Heart left ventricle (tissue), 16 donors: ENCODE data around the gene GCDH. TPM values are rescaled to one million over a fixed set of nuclear protein-coding genes. Genes with fewer than 3 reads are reported as not detected.

Experiments
- ATAC-seq, 4 donors: fragments of 200-7000 bp; cut with Tn5 transposase; one replicate each; pipeline ENCODE4 v1.9.1; 2020 to 2022; ENCODE audit warnings: moderate library complexity in 4 of 4, mild to moderate bottlenecking in 3 of 4, moderate number of reproducible peaks in 1 of 4
- DNase-seq, 5 donors: peaks; one replicate each; pipeline ENCODE4 v3.0.0-alpha.2; 2020
- H3K27ac ChIP-seq, 12 donors: fragments of 200-600 bp; sonication (generic) in 4 of 12; one replicate each; pipeline versions ENCODE4 v1.5.0 to v1.8.0; 2016 to 2022; ENCODE audit warnings: mild to moderate bottlenecking in 2 of 12
- H3K27me3 ChIP-seq, 9 donors: fragments of 200-600 bp; sonication (generic) in 2 of 9; one replicate each; pipeline versions ENCODE4 v1.5.1 to v1.8.0; 2016 to 2022; ENCODE audit warnings: mild to moderate bottlenecking in 3 of 9
- H3K36me3 ChIP-seq, 9 donors: fragments of 200-600 bp; sonication (generic) in 2 of 9; one replicate each; pipeline versions ENCODE4 v1.5.0 to v1.8.0; 2018 to 2022; ENCODE audit warnings: mild to moderate bottlenecking in 2 of 9
- H3K4me1 ChIP-seq, 12 donors: fragments of 200-600 bp; sonication (generic) in 4 of 12; one replicate each; pipeline versions ENCODE4 v1.5.0 to v1.8.0; 2016 to 2022; ENCODE audit warnings: mild to moderate bottlenecking in 3 of 12
- H3K4me3 ChIP-seq, 12 donors: fragments of 200-600 bp; sonication (generic) in 4 of 12; one replicate each; pipeline versions ENCODE4 v1.5.0 to v1.8.0; 2017 to 2022; ENCODE audit warnings: mild to moderate bottlenecking in 9 of 12, moderate library complexity in 4 of 12
- H3K9me3 ChIP-seq, 12 donors: fragments of 200-600 bp; sonication (generic) in 4 of 12; one replicate each; pipeline versions ENCODE4 v1.5.0 to v1.8.0; 2016 to 2022; ENCODE audit warnings: mild to moderate bottlenecking in 1 of 12
- CTCF ChIP-seq, 12 donors: fragments of 200-600 bp; sonication (generic) in 4 of 12; IDR thresholded peaks; one replicate each; pipeline versions ENCODE4 v1.5.0 to v1.8.0; 2018 to 2022; ENCODE audit warnings: antibody characterized with exemption in 12 of 12, mild to moderate bottlenecking in 5 of 12
- POLR2A ChIP-seq, 2 donors: fragments of 450-650 bp; IDR thresholded peaks; one replicate each; pipeline ENCODE4 v1.6.1; 2017; ENCODE audit warnings: antibody characterized with exemption in 2 of 2, mild to moderate bottlenecking in 2 of 2, moderate library complexity in 2 of 2
- WGBS, 4 donors: extraction: QIAGEN DNeasy Blood & Tissue Kit in 2 of 4; methylation state at CpG; one replicate each; pipeline versions ENCODE4 v1.1.5 to v1.1.7; 2013 to 2018; 5-methylcytosine and 5-hydroxymethylcytosine counted together
- intact Hi-C, 10 donors: fragments of 100-400 bp; cut with DNase I; formaldehyde crosslinking; loops; one replicate each; pipeline versions ENCODE4 v1.11.1 to v1.14.2; 2022
- polyA plus RNA-seq, 2 donors: library from polyadenylated mRNA; stranded (reverse); fragments of 200-250 nt; gene quantifications; one replicate each; pipeline ENCODE4 v1.2.3, GENCODE V29; 2013
- total RNA-seq, 9 donors: library from RNA; depleted of rRNA in 2 of 9; stranded (reverse); fragments of >200 nt in 2 of 9; fragmentation: NEBNext Ultra II Directional in 3 of 9; extraction: Animal tissue kit (Norgen Biotek cat#: 25700) in 3 of 9; gene quantifications; one replicate each; pipeline versions ENCODE4 v1.1.0 to v1.2.4, GENCODE V29; 2016 to 2023
- donor health status: ischemic (EF 13 %, LVEDD 7.1; RV severe dilation, severe dysfunction).
- donor health status: healthy with polysubstance abuse.
- donor health status: DM: no; HTN: yes; CAD: no.
- donor health status: DM: no; HTN: no; CAD: no.
- donor health status: ischemic (EF 25% LVEDD 6.9; RV normal size, moderate dysfunction).
- donor health status: ischemic (EF 25% LVEDD 5.7; RV mildly dilated, moderate dysfunction).
- donor health status: healthy.
- donor health status: DM: yes; HTN: yes; CAD: no.
- donor health status: ischemic (EF 35%, LVEDD 5.7; RV mildly dilated, moderate dysfunction).
- donor health status: nonischemic (EF 11% LVEDD 7.7; RV severe dilation, severe dysfunction).
- donor health status: DM: yes; HTN: yes; CAD: no.
- donor health status: PGD.
- donor health status: ischemic (EF 29% LVEDD 5.4; RV normal size, mild dysfunction).
- donor health status: nonischemic (EF 23%, LVEDD 6.1; RV moderate dilation, normal function).

GCDH gene
- total and polyA plus RNA-seq, 11 donors: 28.7 to 107 (median 46.7) TPM

- intact Hi-C loops: no loop called here
- WGBS, 4 donors: 0 to 1% (median 1%) methylated on average over 34 to 62 of the region's 62 CpGs
- DNase-seq: peak; percentile 97 to 99 (median 98)
These were observed 54.6 kb downstream of the GCDH start, which contains the start of gene RAD23A for GRCh38 chr19:12945479-12946091. Gene RAD23A, plus strand, starts transcription at chr19:12945862. Its CDS starts 87 bp downstream, at chr19:12945949.

GRCh38 chr19:12946092-12946721, 55.2 kb downstream of the GCDH start:
- H3K36me3 ChIP-seq: peaks cover 7 to 83% (median 76%) of the 10 kb centered on the region in 9 donors
- TF ChIP-seq CTCF (IDR thresholded peaks at IDR 0.05) (no peak), POLR2A (IDR thresholded peaks at IDR 0.05) (no peak)
- ATAC-seq (peak in 3 of 4 donors; percentile 76 to 78 (median 77)), DNase-seq (peak; percentile 68 to 79 (median 74))
- H3K4me1 ChIP-seq: peaks cover 5 to 56% (median 29%) of the 10 kb centered on the region in 12 donors
- no peaks in the 10 kb centered on the region for H3K9me3 ChIP-seq
- 1 to 3% (median 1%) methylated on average over 15 to 40 of the region's 40 CpGs for WGBS, 4 donors
- H3K27me3 ChIP-seq: no peaks in the 10 kb centered on the region
- intact Hi-C loops: no loop called here
- peak overlapping the region; percentile 83 to 97 (median 94) for H3K27ac ChIP-seq
- peak overlapping the region; percentile 63 to 96 (median 85) for H3K4me3 ChIP-seq

More at GRCh38 chr19:12945479-12946091, 54.6 kb downstream of the GCDH start, which contains the start of gene RAD23A:
- H3K9me3 ChIP-seq: no peaks in the 10 kb centered on the region
- peak; percentile 92 to 94 (median 93) for ATAC-seq
- H3K4me3 ChIP-seq: peak within 1 kb of the TSS; percentile 63 to 96 (median 85)
- TF ChIP-seq POLR2A (IDR thresholded peaks at IDR 0.05) (peak in 1 of 2 donors; percentile 87), CTCF (IDR thresholded peaks at IDR 0.05) (no peak)
- H3K4me1 ChIP-seq: peaks cover 5 to 62% (median 35%) of the 10 kb centered on the region in 12 donors
- peaks cover 7 to 83% (median 76%) of the 10 kb centered on the region in 9 donors for H3K36me3 ChIP-seq
- H3K27me3 ChIP-seq: no peaks in the 10 kb centered on the region
- peak within 1 kb of the TSS; percentile 83 to 97 (median 94) for H3K27ac ChIP-seq

GRCh38 chr19:12946731-12947496, 56.0 kb downstream of the GCDH start:
- Histone ChIP-seq H3K27ac (peak overlapping the region in 10 of 12 donors; percentile 90 to 97 (median 94)), H3K27me3 (no peaks in the 10 kb centered on the region), H3K36me3 (peaks cover 5 to 83% (median 76%) of the 10 kb centered on the region in 9 donors), H3K9me3 (no peaks in the 10 kb centered on the region), H3K4me3 (peak overlapping the region in 11 of 12 donors; percentile 63 to 96 (median 88)), H3K4me1 (peaks cover 5 to 50% (median 24%) of the 10 kb centered on the region in 12 donors)
- TF ChIP-seq CTCF (IDR thresholded peaks at IDR 0.05) (no peak), POLR2A (IDR thresholded peaks at IDR 0.05) (no peak)
- DNase-seq: no peak
- ATAC-seq: no peak
- 60 to 64% (median 62%) methylated on average over 14 of the region's 14 CpGs for WGBS, 4 donors
- intact Hi-C loops: no loop called here
